Osteocyte (in vitro differentiated cells): Measurements from ENCODE around the gene CLIC6. TPM values are rescaled to one million over a fixed set of nuclear protein-coding genes. Genes with fewer than 3 reads are reported as not detected.

Experiments
- DNase-seq: peaks from one replicate; pipeline ENCODE4 v3.0.0; 2021; ENCODE audit warnings: mixed read lengths; ENCODE audit not compliant: unreplicated experiment; ENCODE audit errors: extremely low spot score
- H3K27ac Mint-ChIP-seq: one replicate; pipeline ENCODE4 v1.8.0; 2021; ENCODE audit warnings: mild to moderate bottlenecking, mixed read lengths; ENCODE audit not compliant: unreplicated experiment
- H3K27me3 Mint-ChIP-seq: one replicate; pipeline ENCODE4 v1.8.0; 2021; ENCODE audit warnings: mixed read lengths; ENCODE audit not compliant: unreplicated experiment
- H3K36me3 Mint-ChIP-seq: one replicate; pipeline ENCODE4 v1.8.0; 2021; ENCODE audit warnings: mixed read lengths; ENCODE audit not compliant: unreplicated experiment
- H3K4me1 Mint-ChIP-seq: one replicate; pipeline ENCODE4 v1.8.0; 2021; ENCODE audit warnings: mixed read lengths; ENCODE audit not compliant: unreplicated experiment
- H3K4me3 Mint-ChIP-seq: one replicate; pipeline ENCODE4 v1.8.0; 2021; ENCODE audit warnings: mild to moderate bottlenecking, moderate library complexity, mixed read lengths; ENCODE audit not compliant: unreplicated experiment
- H3K9me3 Mint-ChIP-seq: one replicate; pipeline ENCODE4 v1.8.0; 2021; ENCODE audit warnings: mixed read lengths; ENCODE audit not compliant: unreplicated experiment
- CTCF ChIP-seq: fragments of 200-600 bp; sonication (generic); IDR thresholded peaks from 2 replicates; pipeline ENCODE4 v1.5.0; 2021; ENCODE audit warnings: antibody characterized with exemption, mild to moderate bottlenecking, moderate library complexity
- total RNA-seq: library from RNA; stranded (reverse); gene quantifications from 2 replicates; pipeline ENCODE4 v1.2.1, GENCODE V29; 2021

The CLIC6 gene
- total RNA-seq, 1 donor from 2014 or later = 0.40 TPM

DNA sequence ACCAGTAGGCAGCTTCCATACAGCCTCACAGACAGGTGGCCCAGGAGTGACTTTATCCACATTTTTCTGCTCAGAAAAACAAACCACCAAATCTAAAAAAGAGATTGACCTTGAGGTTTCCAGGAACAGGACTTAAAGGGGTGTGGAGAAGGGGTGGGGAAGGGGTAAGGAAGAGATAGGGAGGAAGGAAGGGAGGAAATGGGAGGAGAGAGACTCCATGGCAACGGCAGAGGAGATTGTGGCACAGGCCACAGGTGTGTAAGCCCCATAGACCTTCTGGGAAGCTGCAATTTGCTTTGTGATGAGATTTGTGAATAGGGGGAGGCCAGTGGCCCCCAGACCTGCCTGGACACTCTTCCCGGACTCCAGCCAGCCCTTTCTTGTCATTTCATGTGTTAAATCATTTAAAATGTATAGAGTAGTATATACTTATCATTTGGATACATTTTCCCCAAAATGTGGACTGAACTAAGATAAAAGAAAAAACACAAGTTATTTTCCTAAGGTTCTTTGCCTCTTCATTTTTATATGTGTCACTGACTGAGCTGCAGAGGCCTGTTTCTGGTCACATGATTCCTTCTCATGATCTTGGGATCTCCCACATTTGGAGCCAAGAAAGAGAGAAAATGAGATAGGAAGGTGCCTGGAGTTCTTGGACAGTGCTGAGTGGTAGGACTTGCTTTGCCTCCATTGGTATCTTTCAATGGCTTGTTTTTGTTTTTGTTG lies 55.5 kb downstream of the CLIC6 start:
- DNase-seq = no peak
- H3K36me3 Mint-ChIP-seq = no peaks in the 10 kb centered on the region
- H3K4me3 Mint-ChIP-seq = no peak overlapping the region
- no peak for TF ChIP-seq CTCF
- H3K27ac Mint-ChIP-seq = no peak overlapping the region
- H3K4me1 Mint-ChIP-seq = peaks cover 7% of the 10 kb centered on the region
- peaks cover 5% of the 10 kb centered on the region for H3K27me3 Mint-ChIP-seq
- H3K9me3 Mint-ChIP-seq = no peaks in the 10 kb centered on the region

DNA sequence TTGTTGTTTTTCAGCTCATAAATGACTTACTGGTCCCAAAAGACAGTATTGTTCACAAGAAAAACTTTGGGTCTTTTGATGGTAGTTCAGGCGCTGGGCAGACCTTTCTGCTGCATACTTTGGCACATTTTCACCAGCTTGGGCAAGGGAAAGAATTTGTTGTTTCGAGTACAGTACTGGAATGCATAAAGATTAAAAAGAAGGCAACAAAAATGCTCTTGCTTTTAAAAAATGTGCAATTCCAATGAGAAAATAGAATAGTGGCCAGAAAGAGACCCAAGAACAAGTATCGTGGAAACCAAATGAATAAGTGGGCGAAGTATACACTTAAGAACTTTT lies 56.0 kb downstream of the CLIC6 start:
- H3K4me1 Mint-ChIP-seq = peaks cover 7% of the 10 kb centered on the region
- H3K27ac Mint-ChIP-seq = no peak overlapping the region
- DNase-seq = no peak
- H3K27me3 Mint-ChIP-seq = peaks cover 5% of the 10 kb centered on the region
- TF ChIP-seq CTCF = no peak
- no peaks in the 10 kb centered on the region for H3K9me3 Mint-ChIP-seq
- H3K36me3 Mint-ChIP-seq = no peaks in the 10 kb centered on the region
- no peak overlapping the region for H3K4me3 Mint-ChIP-seq

DNA sequence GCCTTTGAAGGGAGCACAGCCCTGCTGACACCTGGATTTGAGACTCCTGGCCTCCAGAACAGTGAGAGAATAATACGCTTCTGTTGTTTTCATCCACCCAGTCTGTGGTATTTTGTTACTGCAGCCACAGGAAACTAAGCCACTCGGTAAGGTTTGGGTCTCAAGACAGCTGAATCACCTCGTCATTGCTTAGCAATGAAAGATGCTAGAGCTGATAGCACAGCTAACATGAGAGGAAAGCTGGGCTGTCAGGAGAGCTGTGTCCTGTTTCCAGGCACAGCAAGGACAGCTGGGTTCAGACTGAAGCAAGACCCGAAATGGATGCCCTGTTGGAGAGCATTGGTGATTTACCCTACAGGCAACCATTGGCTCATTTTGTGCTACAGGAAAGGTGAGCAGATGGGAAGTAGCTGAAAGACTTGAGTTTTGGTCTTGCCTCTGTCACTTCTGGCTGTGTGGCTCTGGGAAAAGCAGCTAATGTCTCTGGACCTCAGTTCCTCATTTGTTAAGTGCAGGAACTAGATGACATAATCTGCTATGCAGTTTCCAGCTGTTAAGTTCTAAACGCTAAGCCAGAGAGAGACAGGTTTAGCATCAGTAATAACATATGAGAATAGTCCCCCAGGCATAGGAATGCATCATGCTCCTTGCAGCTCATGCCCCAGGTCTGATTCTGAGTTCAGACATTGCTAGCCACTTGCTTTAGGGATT lies 58.0 kb downstream of the CLIC6 start:
- Mint-ChIP-seq H3K9me3 (no peaks in the 10 kb centered on the region), H3K27me3 (peaks cover 5% of the 10 kb centered on the region), H3K4me1 (peaks cover 7% of the 10 kb centered on the region), H3K27ac (no peak overlapping the region), H3K36me3 (no peaks in the 10 kb centered on the region), H3K4me3 (no peak overlapping the region)
- no peak for DNase-seq
- no peak for TF ChIP-seq CTCF

DNA sequence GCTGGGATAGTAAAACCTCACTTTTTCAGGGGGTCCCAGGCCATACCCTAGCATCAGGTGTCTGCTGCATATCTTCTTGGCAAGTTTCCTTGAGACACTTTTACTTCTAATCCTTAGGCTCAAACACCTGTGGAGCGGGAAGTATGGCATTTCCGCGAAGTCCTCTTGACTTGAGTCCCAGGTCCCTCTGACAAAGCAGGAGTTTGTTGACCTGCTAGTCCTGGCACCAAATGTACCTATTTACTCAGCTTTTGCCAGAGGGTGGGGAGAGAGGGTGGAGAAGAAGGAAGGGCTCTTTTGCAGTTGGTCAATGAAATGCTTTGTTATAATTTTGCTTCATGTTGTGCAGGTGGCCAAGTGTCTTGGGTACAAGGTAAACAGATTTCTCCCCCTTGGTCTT lies 59.7 kb downstream of the CLIC6 start:
- H3K9me3 Mint-ChIP-seq = no peaks in the 10 kb centered on the region
- no peak for DNase-seq
- H3K36me3 Mint-ChIP-seq = no peaks in the 10 kb centered on the region
- H3K4me3 Mint-ChIP-seq = no peak overlapping the region
- peaks cover 7% of the 10 kb centered on the region for H3K4me1 Mint-ChIP-seq
- no peak for TF ChIP-seq CTCF
- peaks cover 5% of the 10 kb centered on the region for H3K27me3 Mint-ChIP-seq
- no peak overlapping the region for H3K27ac Mint-ChIP-seq

DNA sequence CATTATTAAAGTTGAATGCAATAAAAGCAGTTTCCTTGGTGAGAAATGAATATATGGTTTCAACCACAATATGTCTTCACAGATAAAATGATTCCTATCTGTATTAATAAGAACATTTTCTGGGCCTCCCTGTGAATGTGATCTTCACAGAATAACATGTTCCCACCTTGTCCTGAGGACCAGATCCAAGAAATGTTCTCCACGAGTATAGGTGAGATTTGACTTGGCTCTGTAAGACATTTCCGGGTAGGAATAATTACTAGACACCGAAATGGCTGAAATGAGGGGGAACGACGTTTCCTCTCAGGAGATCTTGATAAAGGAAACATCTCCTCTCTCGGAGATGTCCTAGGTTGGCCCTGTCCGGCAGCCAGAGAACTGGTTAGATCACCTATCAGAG lies 61.4 kb downstream of the CLIC6 start:
- Mint-ChIP-seq H3K36me3 (no peaks in the 10 kb centered on the region), H3K27me3 (peaks cover 4% of the 10 kb centered on the region), H3K4me1 (peaks cover 6% of the 10 kb centered on the region), H3K27ac (no peak overlapping the region), H3K9me3 (peaks cover 7% of the 10 kb centered on the region), H3K4me3 (no peak overlapping the region)
- DNase-seq = no peak
- no peak for TF ChIP-seq CTCF
